GM12878 (cell line): ENCODE data around the gene GGT6. TPM values are rescaled to one million over a fixed set of nuclear protein-coding genes. Genes with fewer than 3 reads are reported as not detected.

Source experiments
- ATAC-seq: fragments of 200-7000 bp; cut with Tn5 transposase; 3 replicates; pipeline ENCODE4 v1.9.1; 2020; ENCODE audit warnings: mild to moderate bottlenecking, moderate library complexity
- BruUV-seq: library from RNA; stranded (reverse); fragments of 400-500 nt; replicated peaks from 2 replicates; lab custom pipeline; 2021; lab: Mats Ljungman, UMichigan
- CTCF ChIA-PET: fragments of 300-600 bp; sonication (Branson Sonifier 250); formaldehyde crosslinking; extraction: SDS; loops from one replicate; lab custom pipeline; 2021; ENCODE audit warnings: inconsistent platforms; lab: Yijun Ruan, JAX
- POLR2A ChIA-PET: fragments of 350-600 bp; formaldehyde crosslinking; extraction: SDS; loops from one replicate; lab custom pipeline; 2021; ENCODE audit warnings: inconsistent platforms; lab: Charles Lee
- RAD21 ChIA-PET: fragments of 300-600 bp; sonication (Branson Sonifier 250); formaldehyde crosslinking; loops from one replicate; lab custom pipeline; 2023; ENCODE audit warnings: antibody characterized with exemption; ENCODE audit not compliant: unreplicated experiment; lab: Charles Lee
- SMC1A ChIA-PET: fragments of 300-600 bp; sonication (Branson Sonifier 250); formaldehyde crosslinking; loops from one replicate; lab custom pipeline; 2023; ENCODE audit not compliant: unreplicated experiment, uncharacterized antibody; lab: Charles Lee
- DNase-seq: peaks from one replicate; pipeline ENCODE4 v3.0.0-alpha.2; 2011; ENCODE audit warnings: low read depth, low spot score
- FAIRE-seq: peaks from 3 replicates; lab custom pipeline; 2011; peaks lifted over from hg19 to GRCh38; lab: Jason Lieb, UNC
- H2AFZ ChIP-seq: 2 replicates; pipeline ENCODE4 v1.6.0; 2011; ENCODE audit warnings: low read depth, low read length, control low read depth; ENCODE audit not compliant: control insufficient read depth
- H3K27ac ChIP-seq: 2 replicates; pipeline ENCODE4 v1.5.1; 2011; ENCODE audit warnings: control low read depth; ENCODE audit not compliant: control insufficient read depth, insufficient read depth
- H3K27me3 ChIP-seq, 2 experiments: replicated peaks in 1 of 2; 2 replicates each; pipeline versions ENCODE4 v1.6.0 to v1.6.1; 2011; ENCODE audit warnings: low read length in 1 of 2; ENCODE audit not compliant: control insufficient read depth in 2 of 2, insufficient read depth in 2 of 2
- H3K36me3 ChIP-seq, 2 experiments: 2 replicates each; pipeline ENCODE4 v1.5.1; 2011; ENCODE audit warnings: low read length in 1 of 2; ENCODE audit not compliant: control insufficient read depth in 2 of 2, insufficient read depth in 2 of 2
- H3K4me1 ChIP-seq: 2 replicates; pipeline ENCODE4 v1.6.1; 2011; ENCODE audit warnings: mild to moderate bottlenecking, low read length, moderate library complexity, mixed read lengths; ENCODE audit not compliant: control insufficient read depth, insufficient read depth
- H3K4me2 ChIP-seq: 2 replicates; pipeline ENCODE4 v1.6.0; 2011; ENCODE audit warnings: control low read depth; ENCODE audit not compliant: control insufficient read depth, insufficient read depth
- H3K4me3 ChIP-seq: fragments of 200-600 bp; sonication (generic); 2 replicates; pipeline ENCODE4 v1.5.1; 2016
- H3K79me2 ChIP-seq: 2 replicates; pipeline ENCODE4 v1.6.0; 2011; ENCODE audit warnings: low read length; ENCODE audit not compliant: control insufficient read depth, insufficient read depth
- H3K9ac ChIP-seq: 2 replicates; pipeline ENCODE4 v1.8.0; 2011; ENCODE audit warnings: low read length, control low read depth, mixed read lengths; ENCODE audit not compliant: control insufficient read depth, insufficient read depth
- H3K9me3 ChIP-seq: replicated peaks from 3 replicates; pipeline ENCODE4 v1.5.1; 2011; ENCODE audit warnings: mild to moderate bottlenecking, low read length; ENCODE audit not compliant: control insufficient read depth, insufficient read depth
- H4K20me1 ChIP-seq: 2 replicates; pipeline ENCODE4 v1.6.0; 2011; ENCODE audit not compliant: control insufficient read depth, insufficient read depth
- ATF3 ChIP-seq: IDR thresholded peaks from 2 replicates; pipeline ENCODE4 v1.6.1; 2011; ENCODE audit warnings: low read depth, mild to moderate bottlenecking, low read length, moderate library complexity, borderline replicate concordance; ENCODE audit errors: extremely low read depth
- CBX5 ChIP-seq: sonication (generic); IDR thresholded peaks from 2 replicates; pipeline ENCODE4 v1.6.1; 2016; ENCODE audit warnings: low read depth, moderate library complexity, mild to moderate bottlenecking, inconsistent platforms
- CUX1 ChIP-seq: IDR thresholded peaks from 2 replicates; pipeline ENCODE4 v1.6.1; 2012; ENCODE audit warnings: improper control_type of control experiment, low read depth, low read length; ENCODE audit not compliant: insufficient replicate concordance
- FOS ChIP-seq: IDR thresholded peaks from 3 replicates; pipeline ENCODE4 v1.6.1; 2011; ENCODE audit warnings: borderline replicate concordance; ENCODE audit not compliant: insufficient read length; ENCODE audit errors: extremely low read depth
- IKZF2 ChIP-seq, 2 experiments: fragments of 450-650 bp; IDR thresholded peaks; 2 replicates each; pipeline ENCODE4 v1.6.1; 2017; ENCODE audit warnings: mild to moderate bottlenecking in 2 of 2, moderate library complexity in 2 of 2
- SKIL ChIP-seq: fragments of 450-650 bp; IDR thresholded peaks from 2 replicates; pipeline ENCODE4 v1.6.1; 2017; ENCODE audit warnings: mild to moderate bottlenecking, low read depth, inconsistent platforms; ENCODE audit not compliant: poor library complexity, severe bottlenecking
- TARDBP ChIP-seq: IDR thresholded peaks from 2 replicates; pipeline ENCODE4 v1.6.1; 2016; ENCODE audit warnings: borderline replicate concordance
- WRNIP1 ChIP-seq: IDR thresholded peaks from 2 replicates; pipeline ENCODE4 v1.6.1; 2011; ENCODE audit warnings: low read depth, low read length, improper control_type of control experiment, borderline replicate concordance
- ZNF592 ChIP-seq: fragments of 450-650 bp; IDR thresholded peaks from 2 replicates; pipeline ENCODE4 v1.6.1; 2017; ENCODE audit warnings: mild to moderate bottlenecking, moderate library complexity
- WGBS: methylation state at CpG from one replicate; pipeline ENCODE4 v1.1.6; 2016; ENCODE audit warnings: low lambda C conversion rate; ENCODE audit not compliant: insufficient replicate concordance, insufficient coverage; ENCODE audit errors: missing lambda C conversion rate; 5-methylcytosine and 5-hydroxymethylcytosine counted together
- in situ Hi-C: fragments of 300-500 bp; cut with MboI; formaldehyde crosslinking; loops from 9 replicates; pipeline ENCODE4 v1.14.3; 2018; ENCODE audit warnings: mixed read lengths
- intact Hi-C: fragments of 100-400 bp; cut with micrococcal nuclease; formaldehyde crosslinking; loops from one replicate; pipeline ENCODE4 v1.14.2; 2022; ENCODE audit not compliant: unreplicated experiment
- polyA plus RNA-seq, 11 experiments: library from polyadenylated mRNA; depleted of rRNA in 4 of 11; unstranded in 6 of 11; stranded (reverse) in 5 of 11; fragments of >200 nt; fragmentation: Nextera tagmentation in 4 of 11; fragmentation: Illumina TruSeq in 1 of 11; extraction: Ambion mirVana in 4 of 11; extraction: Trizol in 1 of 11; gene quantifications; 1 replicate in 1 of 11; 2 replicates in 10 of 11; pipeline versions ENCODE4 v1.2.1 to v1.2.3, GENCODE V29; 2011 to 2016; ENCODE audit warnings: inconsistent platforms in 2 of 11, missing spikeins in 2 of 11, low read depth in 1 of 11
- total RNA-seq, 4 experiments: library from RNA; depleted of rRNA in 3 of 4; stranded (reverse); fragments of >200 nt in 3 of 4; fragmentation: Illumina TruSeq in 1 of 4; extraction: Trizol in 1 of 4; gene quantifications; 2 replicates each; pipeline versions ENCODE4 v1.2.1 to v1.2.3, GENCODE V29; 2013 to 2021

GGT6 gene
- total and polyA plus RNA-seq, 10 of the 15 experiments (the other 5 are each of a cell fraction or from before 2014, with no cell fraction given): 0.01 to 0.26 (median 0.13) TPM; not detected in 5

- no peak for TF ChIP-seq CUX1
- TF ChIP-seq CBX5: no peak
- TF ChIP-seq IKZF2 (IDR thresholded peaks at IDR 0.05): no peak
- TF ChIP-seq ATF3: no peak
- TF ChIP-seq WRNIP1: no peak
These were observed 12.3 kb downstream of the GGT6 start (continued) for GRCh38 chr17:4548061-4548461.

GRCh38 chr17:4547118-4547906 is 13.1 kb downstream of the GGT6 start:
- no peak for FAIRE-seq
- SMC1A ChIA-PET: no interaction called here
- 90% methylated on average over 17 of the region's 17 CpGs for WGBS
- CTCF ChIA-PET: no interaction called here
- peaks cover 28 to 55% of the 10 kb centered on the region in 2 experiments for H3K36me3 ChIP-seq
- in situ Hi-C loops: no loop called here
- ATAC-seq: no peak
- RAD21 ChIA-PET: no interaction called here
- H3K4me3 ChIP-seq: no peak overlapping the region
- POLR2A ChIA-PET: no interaction called here
- BruUV-seq: no TSS peak
- H3K79me2 ChIP-seq: no peaks in the 10 kb centered on the region
- no peaks in the 10 kb centered on the region for H3K4me1 ChIP-seq
- no peak for DNase-seq
- H3K9ac ChIP-seq: no peak overlapping the region
- H3K27ac ChIP-seq: no peak overlapping the region
- H3K9me3 ChIP-seq: no peaks in the 10 kb centered on the region
- intact Hi-C loops: no loop called here
- no peak overlapping the region for H3K4me2 ChIP-seq
- no peaks in the 10 kb centered on the region; the same call in none of the 2 replicates for H4K20me1 ChIP-seq
- no peak overlapping the region for H2AFZ ChIP-seq
- no peaks in the 10 kb centered on the region for H3K27me3 ChIP-seq
- TF ChIP-seq SKIL (no peak), FOS (no peak), ZNF592 (no peak), TARDBP (no peak)
